Measurements from ENCODE around the gene TAF12. TPM values are rescaled to one million over a fixed set of nuclear protein-coding genes. Genes with fewer than 3 reads are reported as not detected.
A peak's percentile ranks its signal among the peaks of the same experiment; 100 is the strongest.

Gene TAF12
- total RNA-seq, 1 experiment from 2014 or later, result 17.9 TPM

DNA sequence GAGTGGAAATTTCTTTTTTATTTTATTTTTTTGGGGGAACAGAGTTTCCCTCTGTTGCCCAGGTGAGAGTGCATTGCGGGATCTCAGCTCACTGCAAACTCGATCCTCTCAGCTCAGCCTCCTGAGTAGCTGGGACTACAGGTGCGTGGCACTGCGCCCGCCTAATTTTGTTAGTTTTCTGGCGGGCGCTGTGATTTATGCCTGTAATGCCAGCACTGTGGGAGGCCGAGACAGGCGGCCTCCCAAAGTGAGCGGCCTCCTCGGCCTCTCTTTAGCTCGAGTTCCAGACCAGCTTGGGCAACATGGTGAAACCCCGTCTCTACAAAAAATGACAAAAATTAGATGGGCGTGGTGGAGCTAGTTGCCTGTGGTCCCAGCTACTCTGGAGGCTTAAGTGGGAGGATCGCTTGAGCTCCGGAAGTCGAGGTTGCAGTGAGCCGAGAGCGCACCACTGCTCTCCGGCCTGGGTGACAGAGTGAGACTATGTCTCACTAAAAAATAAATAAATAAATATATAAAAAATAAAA, 28.4 kb upstream of the TAF12 start:
- no peak overlapping the region for H3K27ac ChIP-seq (ENCODE audit: low read depth, low read length, poor library complexity, severe bottlenecking)
- ChIA-PET CTCF (interaction anchor here (0.7 kb wide), 1 partner anchor 66 kb away, joined by 10 read pairs; the partner anchor contains the start of gene YTHDF2), POLR2A (ENCODE audit: low non-redundant PET) (no interaction called here)
- no peaks in the 10 kb centered on the region for H3K36me3 ChIP-seq (ENCODE audit: insufficient read depth, low read length, poor library complexity, severe bottlenecking)
- no peaks in the 10 kb centered on the region for H3K27me3 ChIP-seq (replicated peaks; ENCODE audit: insufficient read depth, low read depth, low read length, poor library complexity)
- H3K9me3 ChIP-seq (ENCODE audit: low read depth, low read length, poor library complexity, severe bottlenecking), result no peaks in the 10 kb centered on the region
- H3K4me1 ChIP-seq (ENCODE audit: insufficient read depth, low read length, poor library complexity, severe bottlenecking), result peaks cover 9% of the 10 kb centered on the region
- H3K4me3 ChIP-seq (ENCODE audit: low read depth, low read length, poor library complexity, severe bottlenecking), result no peak overlapping the region
- intact Hi-C loops (cut with micrococcal nuclease; ENCODE audit: unreplicated experiment), result no loop called here
- no peak for TF ChIP-seq EZH2 (IDR thresholded peaks at IDR 0.05; ENCODE audit: borderline replicate concordance, low read depth, low read length, poor library complexity, severe bottlenecking)
- TF ChIP-seq, protein P1, sequence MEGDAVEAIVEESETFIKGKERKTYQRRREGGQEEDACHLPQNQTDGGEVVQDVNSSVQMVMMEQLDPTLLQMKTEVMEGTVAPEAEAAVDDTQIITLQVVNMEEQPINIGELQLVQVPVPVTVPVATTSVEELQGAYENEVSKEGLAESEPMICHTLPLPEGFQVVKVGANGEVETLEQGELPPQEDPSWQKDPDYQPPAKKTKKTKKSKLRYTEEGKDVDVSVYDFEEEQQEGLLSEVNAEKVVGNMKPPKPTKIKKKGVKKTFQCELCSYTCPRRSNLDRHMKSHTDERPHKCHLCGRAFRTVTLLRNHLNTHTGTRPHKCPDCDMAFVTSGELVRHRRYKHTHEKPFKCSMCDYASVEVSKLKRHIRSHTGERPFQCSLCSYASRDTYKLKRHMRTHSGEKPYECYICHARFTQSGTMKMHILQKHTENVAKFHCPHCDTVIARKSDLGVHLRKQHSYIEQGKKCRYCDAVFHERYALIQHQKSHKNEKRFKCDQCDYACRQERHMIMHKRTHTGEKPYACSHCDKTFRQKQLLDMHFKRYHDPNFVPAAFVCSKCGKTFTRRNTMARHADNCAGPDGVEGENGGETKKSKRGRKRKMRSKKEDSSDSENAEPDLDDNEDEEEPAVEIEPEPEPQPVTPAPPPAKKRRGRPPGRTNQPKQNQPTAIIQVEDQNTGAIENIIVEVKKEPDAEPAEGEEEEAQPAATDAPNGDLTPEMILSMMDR (conservative IDR thresholded peaks at IDR 0.05; ENCODE audit: low read depth, low read length), result no peak
- no TSS peak for BruUV-seq (replicated peaks)
- no peak for DNase-seq (ENCODE audit: low spot score)

DNA sequence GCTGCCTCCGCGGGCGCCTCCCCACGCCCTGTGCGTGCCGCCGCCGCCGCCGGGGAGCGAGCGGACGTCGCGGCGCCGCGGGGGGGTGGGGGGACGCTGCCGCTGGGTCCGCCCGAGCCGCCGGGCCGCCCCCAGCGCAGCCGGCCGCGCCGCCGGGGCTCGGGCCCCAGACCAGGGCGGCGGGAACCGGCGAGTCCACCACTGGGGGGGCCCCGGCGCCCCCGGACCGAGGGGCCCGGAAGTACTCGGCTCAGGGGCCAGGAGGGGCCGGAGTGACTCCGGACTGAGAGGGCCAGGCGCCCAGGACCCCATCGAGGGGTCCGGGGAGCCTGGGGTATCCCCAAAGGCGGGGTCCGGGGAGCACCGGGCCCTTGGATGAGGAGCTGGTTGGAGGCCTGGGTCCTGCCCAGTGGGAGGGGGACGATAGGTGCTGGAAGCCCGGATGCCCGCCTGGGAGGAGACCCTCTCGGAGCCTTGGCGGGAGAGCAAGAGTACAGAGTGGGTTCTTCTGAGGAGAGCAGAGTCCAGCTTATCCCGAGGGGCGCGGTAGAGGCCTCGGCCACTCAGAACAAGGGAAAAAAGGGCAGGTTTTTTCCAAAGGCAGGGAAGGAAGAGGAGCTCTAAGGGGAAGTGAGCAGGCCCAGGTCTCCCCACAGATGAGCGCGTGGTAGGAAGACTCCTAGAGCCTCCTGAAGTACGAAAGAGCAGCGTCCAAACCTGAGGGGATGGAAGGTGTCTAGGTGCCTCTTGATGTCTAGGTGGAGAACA, 26.3 kb upstream of the TAF12 start:
- POLR2A ChIA-PET (ENCODE audit: low non-redundant PET), result interaction anchor here (0.6 kb wide), 2 partner anchors 89 to 800 kb away, joined by 3 to 15 read pairs; no protein-coding TSS in a partner anchor
- Histone ChIP-seq H3K36me3 (ENCODE audit: insufficient read depth, low read length, poor library complexity, severe bottlenecking) (no peaks in the 10 kb centered on the region), H3K9me3 (ENCODE audit: low read depth, low read length, poor library complexity, severe bottlenecking) (no peaks in the 10 kb centered on the region), H3K4me3 (ENCODE audit: low read depth, low read length, poor library complexity, severe bottlenecking) (peak overlapping the region; percentile 87), H3K27ac (ENCODE audit: low read depth, low read length, poor library complexity, severe bottlenecking) (peak overlapping the region; percentile 96), H3K4me1 (ENCODE audit: insufficient read depth, low read length, poor library complexity, severe bottlenecking) (peaks cover 9% of the 10 kb centered on the region), H3K27me3 (replicated peaks; ENCODE audit: insufficient read depth, low read depth, low read length, poor library complexity) (no peaks in the 10 kb centered on the region)
- TSS peak; percentile 74 for BruUV-seq (replicated peaks)
- TF ChIP-seq, protein P1 (conservative IDR thresholded peaks at IDR 0.05; ENCODE audit: low read depth, low read length), result no peak
- TF ChIP-seq EZH2 (IDR thresholded peaks at IDR 0.05; ENCODE audit: borderline replicate concordance, low read depth, low read length, poor library complexity, severe bottlenecking), result no peak
- intact Hi-C loops (cut with micrococcal nuclease; ENCODE audit: unreplicated experiment), result no loop called here
- CTCF ChIA-PET, result interaction anchor here (1.2 kb wide), 1 partner anchor 68 kb away, joined by 18 read pairs; the partner anchor contains the start of gene YTHDF2
- peak; percentile 51 for DNase-seq (ENCODE audit: low spot score)

- ChIA-PET CTCF (interaction anchor here (0.6 to 1.2 kb wide), 2 partner anchors 25 to 68 kb away, joined by 10 to 18 read pairs; partner anchors contain the start of genes TAF12 and YTHDF2), POLR2A (ENCODE audit: low non-redundant PET) (interaction anchor here (0.5 to 0.7 kb wide), 3 partner anchors 36 to 246 kb away, joined by 3 to 7 read pairs (median 3); no protein-coding TSS in a partner anchor)
- TF ChIP-seq, protein P1 (conservative IDR thresholded peaks at IDR 0.05; ENCODE audit: low read depth, low read length), result no peak
- TF ChIP-seq EZH2 (IDR thresholded peaks at IDR 0.05; ENCODE audit: borderline replicate concordance, low read depth, low read length, poor library complexity, severe bottlenecking), result no peak
- Histone ChIP-seq H3K27me3 (replicated peaks; ENCODE audit: insufficient read depth, low read depth, low read length, poor library complexity) (no peaks in the 10 kb centered on the region), H3K4me3 (ENCODE audit: low read depth, low read length, poor library complexity, severe bottlenecking) (peak within 1 kb of the TSS; percentile 87), H3K4me1 (ENCODE audit: insufficient read depth, low read length, poor library complexity, severe bottlenecking) (peaks cover 9% of the 10 kb centered on the region), H3K27ac (ENCODE audit: low read depth, low read length, poor library complexity, severe bottlenecking) (peak within 1 kb of the TSS; percentile 96), H3K36me3 (ENCODE audit: insufficient read depth, low read length, poor library complexity, severe bottlenecking) (no peaks in the 10 kb centered on the region), H3K9me3 (ENCODE audit: low read depth, low read length, poor library complexity, severe bottlenecking) (no peaks in the 10 kb centered on the region)
- DNase-seq (ENCODE audit: low spot score), result peak; percentile 93
- intact Hi-C loops (cut with micrococcal nuclease; ENCODE audit: unreplicated experiment), result no loop called here
- BruUV-seq (replicated peaks), result TSS peak; percentile 80
Observed at GRCh38 chr1:28668191-28668955, 25.5 kb upstream of the TAF12 start, which contains the start of gene GMEB1. TSS of gene GMEB1 (plus strand) at chr1:28668784. CDS start at chr1:28683613, 14,829 bp downstream.

Data from A673 (cell line).